ENCODE data around the gene FAM53B.
A peak's percentile ranks its signal among the peaks of the same experiment; 100 is the strongest.

FAM53B gene

GRCh38 chr10:124739119-124739921, 4.9 kb downstream of the FAM53B start (continued):
- no peak for TF ChIP-seq ISL1 (CRISPR knock-in tag; IDR thresholded peaks at IDR 0.05)
- TF ChIP-seq OSR1 (CRISPR knock-in tag; IDR thresholded peaks at IDR 0.05) = no peak
- TF ChIP-seq SNAI2 (CRISPR knock-in tag; IDR thresholded peaks at IDR 0.05) = no peak
- TF ChIP-seq TCF4 (CRISPR knock-in tag; IDR thresholded peaks at IDR 0.05; ENCODE audit: borderline replicate concordance) = no peak
- TF ChIP-seq ZC3H10 (CRISPR knock-in tag; IDR thresholded peaks at IDR 0.05) = no peak

GRCh38 chr10:124738441-124738840, 5.7 kb downstream of the FAM53B start:
- ATAC-seq = no peak
- TF ChIP-seq OSR1 (CRISPR knock-in tag; IDR thresholded peaks at IDR 0.05) = no peak
- no peak for TF ChIP-seq CSDC2 (CRISPR knock-in tag; IDR thresholded peaks at IDR 0.05)

DNA sequence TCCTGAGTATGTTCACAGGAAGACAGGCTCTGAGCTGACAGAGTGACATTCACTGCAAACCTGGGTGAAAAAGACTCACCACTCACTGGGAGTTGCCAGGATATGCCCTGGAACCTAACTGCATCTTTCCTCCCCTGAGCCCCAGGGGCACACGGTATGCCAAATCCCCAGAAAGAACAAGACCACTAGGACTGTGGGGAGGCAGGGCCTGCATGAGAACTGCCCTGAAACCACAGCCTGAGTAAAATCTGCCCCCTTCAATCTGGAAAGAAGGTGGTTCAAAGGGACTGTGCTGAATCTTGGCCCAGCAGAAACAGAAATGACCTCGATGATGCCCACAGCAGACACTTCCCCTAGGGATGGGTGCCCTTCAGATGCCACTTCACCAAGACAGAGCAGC, 6.5 kb downstream of the FAM53B start:
- TF ChIP-seq ISL1 (CRISPR knock-in tag; IDR thresholded peaks at IDR 0.05) = no peak
- TF ChIP-seq ARNTL (CRISPR knock-in tag; IDR thresholded peaks at IDR 0.05; ENCODE audit: borderline replicate concordance, low read depth) = no peak
- TF ChIP-seq TSHZ2 (CRISPR knock-in tag; IDR thresholded peaks at IDR 0.05) = no peak
- TF ChIP-seq, protein P1, sequence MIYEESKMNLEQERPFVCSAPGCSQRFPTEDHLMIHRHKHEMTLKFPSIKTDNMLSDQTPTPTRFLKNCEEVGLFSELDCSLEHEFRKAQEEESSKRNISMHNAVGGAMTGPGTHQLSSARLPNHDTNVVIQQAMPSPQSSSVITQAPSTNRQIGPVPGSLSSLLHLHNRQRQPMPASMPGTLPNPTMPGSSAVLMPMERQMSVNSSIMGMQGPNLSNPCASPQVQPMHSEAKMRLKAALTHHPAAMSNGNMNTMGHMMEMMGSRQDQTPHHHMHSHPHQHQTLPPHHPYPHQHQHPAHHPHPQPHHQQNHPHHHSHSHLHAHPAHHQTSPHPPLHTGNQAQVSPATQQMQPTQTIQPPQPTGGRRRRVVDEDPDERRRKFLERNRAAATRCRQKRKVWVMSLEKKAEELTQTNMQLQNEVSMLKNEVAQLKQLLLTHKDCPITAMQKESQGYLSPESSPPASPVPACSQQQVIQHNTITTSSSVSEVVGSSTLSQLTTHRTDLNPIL (CRISPR knock-in tag; IDR thresholded peaks at IDR 0.05; ENCODE audit: low read depth) = no peak
- TF ChIP-seq ZFP30 (CRISPR knock-in tag; IDR thresholded peaks at IDR 0.05) = no peak
- ATAC-seq = no peak

- TF ChIP-seq, protein P2, sequence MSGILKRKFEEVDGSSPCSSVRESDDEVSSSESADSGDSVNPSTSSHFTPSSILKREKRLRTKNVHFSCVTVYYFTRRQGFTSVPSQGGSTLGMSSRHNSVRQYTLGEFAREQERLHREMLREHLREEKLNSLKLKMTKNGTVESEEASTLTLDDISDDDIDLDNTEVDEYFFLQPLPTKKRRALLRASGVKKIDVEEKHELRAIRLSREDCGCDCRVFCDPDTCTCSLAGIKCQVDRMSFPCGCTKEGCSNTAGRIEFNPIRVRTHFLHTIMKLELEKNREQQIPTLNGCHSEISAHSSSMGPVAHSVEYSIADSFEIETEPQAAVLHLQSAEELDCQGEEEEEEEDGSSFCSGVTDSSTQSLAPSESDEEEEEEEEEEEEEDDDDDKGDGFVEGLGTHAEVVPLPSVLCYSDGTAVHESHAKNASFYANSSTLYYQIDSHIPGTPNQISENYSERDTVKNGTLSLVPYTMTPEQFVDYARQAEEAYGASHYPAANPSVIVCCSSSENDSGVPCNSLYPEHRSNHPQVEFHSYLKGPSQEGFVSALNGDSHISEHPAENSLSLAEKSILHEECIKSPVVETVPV (CRISPR knock-in tag; IDR thresholded peaks at IDR 0.05) = no peak
- TF ChIP-seq ZNF565 (CRISPR knock-in tag; conservative IDR thresholded peaks at IDR 0.05; ENCODE audit: low read depth) (no peak), ESRRG (CRISPR knock-in tag; IDR thresholded peaks at IDR 0.05) (no peak), TCF4 (CRISPR knock-in tag; IDR thresholded peaks at IDR 0.05; ENCODE audit: borderline replicate concordance) (no peak), CSDC2 (CRISPR knock-in tag; IDR thresholded peaks at IDR 0.05) (no peak)
- ATAC-seq = no peak
Measured at GRCh38 chr10:124737221-124737620, 7.0 kb downstream of the FAM53B start.

DNA sequence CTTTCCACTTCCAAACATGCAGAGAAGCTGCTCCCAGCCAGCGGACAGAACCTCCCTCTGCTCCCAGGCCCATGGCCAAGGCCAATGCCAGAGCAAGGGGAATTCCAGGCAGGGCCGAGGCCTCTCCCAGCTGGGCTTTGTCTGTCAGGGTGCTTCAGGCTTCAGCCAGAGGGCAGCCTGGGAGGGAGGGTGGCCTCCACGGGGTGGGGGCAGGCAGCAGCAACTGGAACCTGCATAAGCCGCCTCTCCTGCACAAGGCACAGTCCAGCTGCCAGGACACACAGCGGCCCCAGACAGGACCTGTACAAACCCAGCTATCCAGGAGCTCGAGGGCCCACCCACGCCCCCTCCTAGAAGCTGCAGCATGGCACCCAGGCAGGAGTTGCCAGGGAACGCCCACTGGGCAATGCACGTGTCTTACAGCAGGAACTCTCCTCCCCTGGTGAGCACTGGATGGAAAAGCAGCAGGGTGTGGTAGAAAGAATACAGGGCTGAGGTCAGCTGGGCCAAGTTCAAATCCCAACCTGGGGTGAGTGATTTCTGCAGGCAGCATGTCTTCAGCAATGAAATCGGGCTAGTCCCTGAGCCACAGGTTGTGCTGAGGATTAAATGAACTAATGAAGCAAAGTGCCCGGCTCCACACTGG, 7.6 kb downstream of the FAM53B start:
- TF ChIP-seq ESRRG (CRISPR knock-in tag; IDR thresholded peaks at IDR 0.05) (no peak), CSDC2 (CRISPR knock-in tag; IDR thresholded peaks at IDR 0.05) (no peak), ARNTL (CRISPR knock-in tag; IDR thresholded peaks at IDR 0.05; ENCODE audit: borderline replicate concordance, low read depth) (no peak), ZFP3 (CRISPR knock-in tag; IDR thresholded peaks at IDR 0.05) (no peak), GLIS3 (CRISPR knock-in tag; IDR thresholded peaks at IDR 0.05) (no peak), TOX (CRISPR knock-in tag; IDR thresholded peaks at IDR 0.05; ENCODE audit: borderline replicate concordance) (no peak), TSHZ2 (CRISPR knock-in tag; IDR thresholded peaks at IDR 0.05) (no peak), ZNF70 (CRISPR knock-in tag; IDR thresholded peaks at IDR 0.05) (no peak)
- TF ChIP-seq, protein P1 (CRISPR knock-in tag; IDR thresholded peaks at IDR 0.05; ENCODE audit: low read depth) = no peak
- TF ChIP-seq, protein P2 (CRISPR knock-in tag; IDR thresholded peaks at IDR 0.05) = no peak
- ATAC-seq = peak; percentile 51

Data from SK-N-SH treated with all-trans-retinoic acid at 6 μM for 48 hours (cell line).